HepG2 (cell line): ENCODE data around the gene FOXA3. TPM values are rescaled to one million over a fixed set of nuclear protein-coding genes. Genes with fewer than 3 reads are reported as not detected.

Experiments
- HDAC2 ChIP-seq: sonication (generic); formaldehyde crosslinking; IDR thresholded peaks from 2 replicates; pipeline ENCODE4 v1.4.0; 2020; ENCODE audit warnings: missing genetic modification reagents
- IKZF5 ChIP-seq: IDR thresholded peaks from 2 replicates; pipeline ENCODE4 v1.6.1; 2018; ENCODE audit warnings: missing genetic modification reagents, mild to moderate bottlenecking, missing compliant biosample characterization
- IRF1 ChIP-seq: sonication (generic); formaldehyde crosslinking; IDR thresholded peaks from 2 replicates; pipeline ENCODE4 v1.4.0; 2020; ENCODE audit warnings: low read depth, mild to moderate bottlenecking, missing genetic modification reagents
- KDM6A ChIP-seq: IDR thresholded peaks from 2 replicates; pipeline ENCODE4 v1.6.1; 2016; ENCODE audit warnings: low read depth
- NR0B2 ChIP-seq: sonication (generic); formaldehyde crosslinking; IDR thresholded peaks from 2 replicates; pipeline ENCODE4 v1.4.0; 2020; ENCODE audit warnings: mild to moderate bottlenecking, missing genetic modification reagents
- REPIN1 ChIP-seq: sonication (generic); formaldehyde crosslinking; IDR thresholded peaks from 2 replicates; pipeline ENCODE4 v1.8.0; 2022; ENCODE audit warnings: missing genetic modification reagents, low read depth, mild to moderate bottlenecking, borderline replicate concordance
- STAG1 ChIP-seq: sonication (generic); formaldehyde crosslinking; IDR thresholded peaks from 2 replicates; pipeline ENCODE4 v1.4.0; 2020; ENCODE audit warnings: missing genetic modification reagents
- TBX3 ChIP-seq: fragments of 450-650 bp; IDR thresholded peaks from 2 replicates; pipeline ENCODE4 v1.6.1; 2017; ENCODE audit warnings: antibody characterized with exemption, mild to moderate bottlenecking, inconsistent platforms, borderline replicate concordance
- U2AF2 ChIP-seq: fragments of 200-400 bp; formaldehyde crosslinking; IDR thresholded peaks from 2 replicates; pipeline ENCODE4 v1.6.1; 2017; ENCODE audit warnings: low read depth, mild to moderate bottlenecking, low read length
- XRCC5 ChIP-seq: fragments of 200-400 bp; formaldehyde crosslinking; optimal IDR thresholded peaks from 2 replicates; pipeline ENCODE3; 2017; ENCODE audit warnings: mild to moderate bottlenecking, low read length
- ZNF292 ChIP-seq: sonication (generic); formaldehyde crosslinking; IDR thresholded peaks from 2 replicates; pipeline ENCODE4 v1.8.1; 2022; ENCODE audit warnings: mild to moderate bottlenecking, low read depth, missing genetic modification reagents, borderline replicate concordance
- ZNF354B ChIP-seq: sonication (generic); formaldehyde crosslinking; IDR thresholded peaks from 2 replicates; pipeline ENCODE4 v1.8.0; 2022; ENCODE audit warnings: mild to moderate bottlenecking, missing genetic modification reagents
- ZNF430 ChIP-seq: sonication (generic); formaldehyde crosslinking; IDR thresholded peaks from 2 replicates; pipeline ENCODE4 v1.9.0; 2021; ENCODE audit warnings: mild to moderate bottlenecking, missing genetic modification reagents
- ZNF567 ChIP-seq: sonication (generic); formaldehyde crosslinking; IDR thresholded peaks from 2 replicates; pipeline ENCODE4 v1.8.1; 2023; ENCODE audit warnings: mild to moderate bottlenecking, missing genetic modification reagents, borderline replicate concordance
- ZSCAN21 ChIP-seq: sonication (generic); formaldehyde crosslinking; IDR thresholded peaks from 2 replicates; pipeline ENCODE4 v1.8.0; 2022; ENCODE audit warnings: mild to moderate bottlenecking, missing genetic modification reagents, moderate library complexity, borderline replicate concordance
- polyA plus RNA-seq, 8 experiments: library from polyadenylated mRNA; depleted of rRNA in 3 of 8; stranded (reverse) in 7 of 8; unstranded in 1 of 8; fragments of >200 nt; fragmentation: Illumina TruSeq in 4 of 8; extraction: Trizol in 4 of 8; gene quantifications; 2 replicates each; pipeline versions ENCODE4 v1.2.1 to v1.2.3, GENCODE V29; 2011 to 2016; ENCODE audit warnings: low read depth in 4 of 8, missing spikeins in 1 of 8, mixed read lengths in 1 of 8; ENCODE audit not compliant: insufficient read depth in 1 of 8
- total RNA-seq, 5 experiments: library from RNA; depleted of rRNA; stranded (reverse); fragments of >200 nt; fragmentation: Illumina TruSeq; extraction: Trizol; gene quantifications; 2 replicates each; pipeline ENCODE4 v1.2.3, GENCODE V29; 2016; ENCODE audit warnings: low read depth in 1 of 5

The FOXA3 gene
- total and polyA plus RNA-seq, 2 of the 13 experiments (the other 11 are each of a cell fraction or from before 2014, with no cell fraction given): 29.8 to 47.6 TPM

- TF ChIP-seq IRF1 (CRISPR knock-in tag) (no peak), ZNF354B (CRISPR knock-in tag) (no peak), ZNF292 (CRISPR knock-in tag) (0 out of 2 replicates have a peak, but pooled peaks have one; percentile 20), IKZF5 (CRISPR knock-in tag) (no peak), REPIN1 (CRISPR knock-in tag) (peak; percentile 54; the same call in 1 of the 2 replicates), ZSCAN21 (CRISPR knock-in tag) (no peak), HDAC2 (peak; percentile 13; the same call in 1 of the 2 replicates), TBX3 (no peak), KDM6A (peak; percentile 5; the same call in 1 of the 2 replicates), U2AF2 (no peak), STAG1 (CRISPR knock-in tag) (no peak), XRCC5 (no peak), NR0B2 (CRISPR knock-in tag) (peak; percentile 45; the same call in 1 of the 2 replicates), ZNF430 (CRISPR knock-in tag) (0 out of 2 replicates have a peak, but pooled peaks have one; percentile 25), ZNF567 (CRISPR knock-in tag) (no peak)
Measured at GRCh38 chr19:45874620-45874966, 10.5 kb downstream of the FOXA3 start (continued).
